Measurements from ENCODE around the gene SYPL1.

The SYPL1 gene

DNA sequence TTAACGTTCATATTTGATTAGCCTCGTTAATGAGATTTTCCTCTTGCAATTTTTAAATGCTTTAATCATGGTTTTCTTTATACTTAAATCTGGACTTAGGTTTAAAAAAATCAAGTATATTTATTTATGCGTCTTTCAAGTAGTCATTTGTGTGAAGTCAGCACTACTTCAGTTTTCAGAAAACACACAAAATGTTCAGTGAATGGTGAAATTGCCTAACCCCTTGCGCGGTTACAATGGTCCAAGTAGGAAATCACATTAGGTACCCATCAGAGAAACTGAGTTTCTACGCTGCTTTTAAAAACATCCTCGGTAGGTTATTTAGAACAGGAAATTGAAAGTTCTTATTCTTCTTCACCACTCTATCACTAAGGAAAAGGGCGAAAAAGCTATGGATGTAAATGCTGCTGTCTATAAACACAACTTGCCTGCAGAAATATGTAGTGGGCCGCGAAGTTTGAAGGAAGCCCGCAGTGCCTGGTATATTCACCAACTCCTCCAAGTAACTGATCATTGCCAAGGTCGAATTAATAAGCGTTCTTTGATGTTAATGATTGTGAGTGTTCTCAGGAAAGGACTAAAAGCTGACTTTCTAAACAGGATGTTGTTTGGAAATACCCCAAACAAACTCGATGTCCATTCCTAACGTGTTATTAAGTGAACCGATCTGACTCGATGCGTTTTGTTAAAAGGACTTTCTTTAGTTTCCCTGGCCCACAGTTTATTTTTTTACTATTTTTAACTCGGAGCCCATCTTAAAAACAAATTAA lies 1.0 kb downstream of the SYPL1 start:
- peaks cover 25 to 26% of the 10 kb centered on the region in 2 donors for H3K4me1 ChIP-seq (ENCODE audit: control insufficient read depth in 1 of 2, insufficient read depth in 2 of 2, low read length in 2 of 2)

GRCh38 chr7:106110238-106110560 lies 1.9 kb downstream of the SYPL1 start:
- Histone ChIP-seq H3K4me1 (ENCODE audit: control insufficient read depth in 1 of 2, insufficient read depth in 2 of 2, low read length in 2 of 2) (peaks cover 25 to 33% of the 10 kb centered on the region in 2 donors), H3K9ac (ENCODE audit: low read depth in 1 of 2, low read length in 2 of 2) (no peak overlapping the region), H3K27ac (ENCODE audit: low read depth, low read length) (no peak overlapping the region), H3K27me3 (ENCODE audit: control insufficient read depth in 1 of 2, insufficient read depth in 2 of 2, low read length in 2 of 2) (no peaks in the 10 kb centered on the region), H3K9me3 (ENCODE audit: control insufficient read depth in 1 of 2, low read length in 2 of 2) (no peaks in the 10 kb centered on the region), H3K4me3 (ENCODE audit: low read depth in 1 of 2, low read length in 2 of 2) (peak overlapping the region; percentile 82 to 87), H3K36me3 (ENCODE audit: control insufficient read depth in 1 of 2, insufficient read depth in 2 of 2, low read length in 2 of 2) (no peaks in the 10 kb centered on the region)

More for the DNA sequence above, 1.0 kb downstream of the SYPL1 start:
- Histone ChIP-seq H3K27me3 (ENCODE audit: control insufficient read depth in 1 of 2, insufficient read depth in 2 of 2, low read length in 2 of 2) (no peaks in the 10 kb centered on the region), H3K36me3 (ENCODE audit: control insufficient read depth in 1 of 2, insufficient read depth in 2 of 2, low read length in 2 of 2) (no peaks in the 10 kb centered on the region), H3K4me3 (ENCODE audit: low read depth in 1 of 2, low read length in 2 of 2) (peak overlapping the region; percentile 82 to 87), H3K27ac (ENCODE audit: low read depth, low read length) (peak overlapping the region; percentile 99), H3K9me3 (ENCODE audit: control insufficient read depth in 1 of 2, low read length in 2 of 2) (no peaks in the 10 kb centered on the region), H3K9ac (ENCODE audit: low read depth in 1 of 2, low read length in 2 of 2) (peak overlapping the region; percentile 86 to 89)

GRCh38 chr7:106109521-106110237 lies 2.4 kb downstream of the SYPL1 start:
- peaks cover 25 to 33% of the 10 kb centered on the region in 2 donors for H3K4me1 ChIP-seq (ENCODE audit: control insufficient read depth in 1 of 2, insufficient read depth in 2 of 2, low read length in 2 of 2)
- H3K9me3 ChIP-seq (ENCODE audit: control insufficient read depth in 1 of 2, low read length in 2 of 2) = no peaks in the 10 kb centered on the region
- no peaks in the 10 kb centered on the region for H3K36me3 ChIP-seq (ENCODE audit: control insufficient read depth in 1 of 2, insufficient read depth in 2 of 2, low read length in 2 of 2)
- H3K27ac ChIP-seq (ENCODE audit: low read depth, low read length) = no peak overlapping the region
- H3K9ac ChIP-seq (ENCODE audit: low read depth in 1 of 2, low read length in 2 of 2) = no peak overlapping the region
- no peaks in the 10 kb centered on the region for H3K27me3 ChIP-seq (ENCODE audit: control insufficient read depth in 1 of 2, insufficient read depth in 2 of 2, low read length in 2 of 2)
- H3K4me3 ChIP-seq (ENCODE audit: low read depth in 1 of 2, low read length in 2 of 2) = peak overlapping the region in 1 of 2 donors; percentile 87

DNA sequence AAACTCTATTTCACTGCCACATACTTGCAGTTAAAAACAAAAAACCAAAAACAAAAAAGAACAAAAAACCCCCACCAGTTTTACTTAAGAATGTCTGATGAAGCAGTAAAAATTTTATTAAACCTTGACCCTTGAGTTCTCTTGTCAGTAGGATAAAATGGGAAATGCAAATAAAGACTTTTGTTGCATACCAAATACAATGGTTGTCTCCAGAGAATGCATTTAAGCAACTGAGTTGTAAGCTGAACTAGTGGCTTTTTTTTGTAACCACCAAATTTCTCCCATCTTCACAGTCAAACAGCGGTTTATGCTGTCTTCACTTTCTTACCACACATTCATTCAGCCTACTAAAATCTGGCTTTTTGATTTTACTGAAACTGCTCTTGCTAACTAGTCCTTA lies 3.1 kb downstream of the SYPL1 start:
- H3K36me3 ChIP-seq (ENCODE audit: control insufficient read depth in 1 of 2, insufficient read depth in 2 of 2, low read length in 2 of 2) = no peaks in the 10 kb centered on the region
- H3K27ac ChIP-seq (ENCODE audit: low read depth, low read length) = no peak overlapping the region
- H3K4me1 ChIP-seq (ENCODE audit: control insufficient read depth in 1 of 2, insufficient read depth in 2 of 2, low read length in 2 of 2) = peaks cover 25 to 34% of the 10 kb centered on the region in 2 donors
- no peak overlapping the region for H3K4me3 ChIP-seq (ENCODE audit: low read depth in 1 of 2, low read length in 2 of 2)
- no peaks in the 10 kb centered on the region for H3K27me3 ChIP-seq (ENCODE audit: control insufficient read depth in 1 of 2, insufficient read depth in 2 of 2, low read length in 2 of 2)
- H3K9me3 ChIP-seq (ENCODE audit: control insufficient read depth in 1 of 2, low read length in 2 of 2) = no peaks in the 10 kb centered on the region
- H3K9ac ChIP-seq (ENCODE audit: low read depth in 1 of 2, low read length in 2 of 2) = no peak overlapping the region

GRCh38 chr7:106104721-106105260 lies 7.3 kb downstream of the SYPL1 start:
- no peak overlapping the region for H3K27ac ChIP-seq (ENCODE audit: low read depth, low read length)
- no peaks in the 10 kb centered on the region for H3K9me3 ChIP-seq (ENCODE audit: control insufficient read depth in 1 of 2, low read length in 2 of 2)
- no peak overlapping the region for H3K4me3 ChIP-seq (ENCODE audit: low read depth in 1 of 2, low read length in 2 of 2)
- H3K27me3 ChIP-seq (ENCODE audit: control insufficient read depth in 1 of 2, insufficient read depth in 2 of 2, low read length in 2 of 2) = no peaks in the 10 kb centered on the region
- H3K4me1 ChIP-seq (ENCODE audit: control insufficient read depth in 1 of 2, insufficient read depth in 2 of 2, low read length in 2 of 2) = peaks cover 15 to 41% of the 10 kb centered on the region in 2 donors
- H3K9ac ChIP-seq (ENCODE audit: low read depth in 1 of 2, low read length in 2 of 2) = no peak overlapping the region
- H3K36me3 ChIP-seq (ENCODE audit: control insufficient read depth in 1 of 2, insufficient read depth in 2 of 2, low read length in 2 of 2) = no peaks in the 10 kb centered on the region

GRCh38 chr7:106102387-106102966 lies 9.6 kb downstream of the SYPL1 start:
- Histone ChIP-seq H3K9me3 (ENCODE audit: control insufficient read depth in 1 of 2, low read length in 2 of 2) (no peaks in the 10 kb centered on the region), H3K27ac (ENCODE audit: low read depth, low read length) (no peak overlapping the region), H3K36me3 (ENCODE audit: control insufficient read depth in 1 of 2, insufficient read depth in 2 of 2, low read length in 2 of 2) (peaks cover 0 to 3% of the 10 kb centered on the region in 2 donors)

GRCh38 chr7:106101726-106102125 lies 10.4 kb downstream of the SYPL1 start:
- Histone ChIP-seq H3K9me3 (ENCODE audit: control insufficient read depth in 1 of 2, low read length in 2 of 2) (no peaks in the 10 kb centered on the region), H3K4me1 (ENCODE audit: control insufficient read depth in 1 of 2, insufficient read depth in 2 of 2, low read length in 2 of 2) (peaks cover 4 to 24% of the 10 kb centered on the region in 2 donors), H3K4me3 (ENCODE audit: low read depth in 1 of 2, low read length in 2 of 2) (no peak overlapping the region), H3K36me3 (ENCODE audit: control insufficient read depth in 1 of 2, insufficient read depth in 2 of 2, low read length in 2 of 2) (peaks cover 0 to 9% of the 10 kb centered on the region in 2 donors), H3K9ac (ENCODE audit: low read depth in 1 of 2, low read length in 2 of 2) (no peak overlapping the region), H3K27me3 (ENCODE audit: control insufficient read depth in 1 of 2, insufficient read depth in 2 of 2, low read length in 2 of 2) (no peaks in the 10 kb centered on the region), H3K27ac (ENCODE audit: low read depth, low read length) (no peak overlapping the region)

More at GRCh38 chr7:106102387-106102966, 9.6 kb downstream of the SYPL1 start:
- no peaks in the 10 kb centered on the region for H3K27me3 ChIP-seq (ENCODE audit: control insufficient read depth in 1 of 2, insufficient read depth in 2 of 2, low read length in 2 of 2)
- no peak overlapping the region for H3K9ac ChIP-seq (ENCODE audit: low read depth in 1 of 2, low read length in 2 of 2)
- no peak overlapping the region for H3K4me3 ChIP-seq (ENCODE audit: low read depth in 1 of 2, low read length in 2 of 2)
- peaks cover 8 to 24% of the 10 kb centered on the region in 2 donors for H3K4me1 ChIP-seq (ENCODE audit: control insufficient read depth in 1 of 2, insufficient read depth in 2 of 2, low read length in 2 of 2)

GRCh38 chr7:106100863-106101629 lies 11.1 kb downstream of the SYPL1 start:
- Histone ChIP-seq H3K27ac (ENCODE audit: low read depth, low read length) (no peak overlapping the region), H3K9ac (ENCODE audit: low read depth in 1 of 2, low read length in 2 of 2) (no peak overlapping the region), H3K27me3 (ENCODE audit: control insufficient read depth in 1 of 2, insufficient read depth in 2 of 2, low read length in 2 of 2) (no peaks in the 10 kb centered on the region), H3K4me3 (ENCODE audit: low read depth in 1 of 2, low read length in 2 of 2) (no peak overlapping the region), H3K9me3 (ENCODE audit: control insufficient read depth in 1 of 2, low read length in 2 of 2) (no peaks in the 10 kb centered on the region), H3K36me3 (ENCODE audit: control insufficient read depth in 1 of 2, insufficient read depth in 2 of 2, low read length in 2 of 2) (peaks cover 0 to 16% of the 10 kb centered on the region in 2 donors), H3K4me1 (ENCODE audit: control insufficient read depth in 1 of 2, insufficient read depth in 2 of 2, low read length in 2 of 2) (peaks cover 4 to 24% of the 10 kb centered on the region in 2 donors)

GRCh38 chr7:106099539-106099938 lies 12.6 kb downstream of the SYPL1 start:
- Histone ChIP-seq H3K4me3 (ENCODE audit: low read depth in 1 of 2, low read length in 2 of 2) (no peak overlapping the region), H3K27me3 (ENCODE audit: control insufficient read depth in 1 of 2, insufficient read depth in 2 of 2, low read length in 2 of 2) (no peaks in the 10 kb centered on the region), H3K9me3 (ENCODE audit: control insufficient read depth in 1 of 2, low read length in 2 of 2) (no peaks in the 10 kb centered on the region), H3K36me3 (ENCODE audit: control insufficient read depth in 1 of 2, insufficient read depth in 2 of 2, low read length in 2 of 2) (peaks cover 0 to 16% of the 10 kb centered on the region in 2 donors), H3K9ac (ENCODE audit: low read depth in 1 of 2, low read length in 2 of 2) (no peak overlapping the region), H3K4me1 (ENCODE audit: control insufficient read depth in 1 of 2, insufficient read depth in 2 of 2, low read length in 2 of 2) (peaks cover 4 to 17% of the 10 kb centered on the region in 2 donors), H3K27ac (ENCODE audit: low read depth, low read length) (no peak overlapping the region)

Data from duodenal mucosa (tissue), 2 donors.